Measurements from ENCODE around the gene PHLPP2.
"Not testable (repeated sequence)": the region's sequence is repeated elsewhere in the genome, so short reads cannot be mapped to it uniquely, and the experiment has no call there.

The PHLPP2 gene

GRCh38 chr16:71693164-71693563 lies 31.3 kb downstream of the PHLPP2 start:
- Mint-ChIP-seq H3K4me3 (no peak overlapping the region), H3K9me3 (no peaks in the 10 kb centered on the region), H3K4me1 (no peaks in the 10 kb centered on the region), H3K27ac (no peak overlapping the region), H3K36me3 (peaks cover 31% of the 10 kb centered on the region)
- ATAC-seq (no peak), DNase-seq (ENCODE audit: low spot score in 2 of 2) (no peak)

- DNase-seq (ENCODE audit: low spot score in 2 of 2) (no peak), ATAC-seq (no peak)
- no peak overlapping the region for H3K4me3 Mint-ChIP-seq
- peaks cover 47% of the 10 kb centered on the region for H3K36me3 Mint-ChIP-seq
- no peaks in the 10 kb centered on the region for H3K9me3 Mint-ChIP-seq
- no peaks in the 10 kb centered on the region for H3K4me1 Mint-ChIP-seq
- no peak overlapping the region for H3K27ac Mint-ChIP-seq
These were observed 34.6 kb downstream of the PHLPP2 start for GRCh38 chr16:71689901-71690300.

- H3K4me3 Mint-ChIP-seq, result no peak overlapping the region
- DNase-seq (ENCODE audit: low spot score in 2 of 2) (no peak), ATAC-seq (no peak)
- no peaks in the 10 kb centered on the region for H3K4me1 Mint-ChIP-seq
- H3K9me3 Mint-ChIP-seq, result no peaks in the 10 kb centered on the region
- H3K36me3 Mint-ChIP-seq, result peaks cover 61% of the 10 kb centered on the region
- no peak overlapping the region for H3K27ac Mint-ChIP-seq
These were observed 36.6 kb downstream of the PHLPP2 start for GRCh38 chr16:71687861-71688260.

GRCh38 chr16:71684280-71684679 lies 40.2 kb downstream of the PHLPP2 start:
- not testable (repeated sequence) for DNase-seq (ENCODE audit: low spot score in 2 of 2); ATAC-seq; H3K9me3 Mint-ChIP-seq; H3K27ac Mint-ChIP-seq; H3K4me3 Mint-ChIP-seq; H3K4me1 Mint-ChIP-seq
- peaks cover 63% of the 10 kb centered on the region for H3K36me3 Mint-ChIP-seq

- no peak for DNase-seq (ENCODE audit: low spot score in 2 of 2)
- H3K36me3 Mint-ChIP-seq, result peaks cover 66% of the 10 kb centered on the region
- no peak overlapping the region for H3K4me3 Mint-ChIP-seq
- H3K9me3 Mint-ChIP-seq, result no peaks in the 10 kb centered on the region
- no peak overlapping the region for H3K27ac Mint-ChIP-seq
- no peaks in the 10 kb centered on the region for H3K4me1 Mint-ChIP-seq
- ATAC-seq, result no peak
These were observed 43.1 kb downstream of the PHLPP2 start for GRCh38 chr16:71681360-71681759.

- peaks cover 59% of the 10 kb centered on the region for H3K36me3 Mint-ChIP-seq
- DNase-seq (ENCODE audit: low spot score in 2 of 2) (no peak), ATAC-seq (no peak)
- no peak overlapping the region for H3K27ac Mint-ChIP-seq
- no peak overlapping the region for H3K4me3 Mint-ChIP-seq
- no peaks in the 10 kb centered on the region for H3K4me1 Mint-ChIP-seq
- H3K9me3 Mint-ChIP-seq, result no peaks in the 10 kb centered on the region
These were observed 48.3 kb downstream of the PHLPP2 start for GRCh38 chr16:71676236-71676635.

GRCh38 chr16:71675380-71675779 lies 49.1 kb downstream of the PHLPP2 start:
- Mint-ChIP-seq H3K36me3 (peaks cover 58% of the 10 kb centered on the region), H3K4me3 (no peak overlapping the region)
- ATAC-seq, result no peak

GRCh38 chr16:71674229-71674628 lies 50.3 kb downstream of the PHLPP2 start:
- no peaks in the 10 kb centered on the region for H3K9me3 Mint-ChIP-seq
- no peak overlapping the region for H3K4me3 Mint-ChIP-seq
- no peak for ATAC-seq
- peaks cover 63% of the 10 kb centered on the region for H3K36me3 Mint-ChIP-seq
- no peaks in the 10 kb centered on the region for H3K4me1 Mint-ChIP-seq
- DNase-seq (ENCODE audit: low spot score in 2 of 2), result no peak
- H3K27ac Mint-ChIP-seq, result no peak overlapping the region

More at GRCh38 chr16:71675380-71675779, 49.1 kb downstream of the PHLPP2 start:
- Mint-ChIP-seq H3K27ac (no peak overlapping the region), H3K4me1 (no peaks in the 10 kb centered on the region), H3K9me3 (no peaks in the 10 kb centered on the region)
- no peak for DNase-seq (ENCODE audit: low spot score in 2 of 2)

GRCh38 chr16:71673582-71673973 lies 50.9 kb downstream of the PHLPP2 start:
- peaks cover 63% of the 10 kb centered on the region for H3K36me3 Mint-ChIP-seq

GRCh38 chr16:71672803-71673581 lies 51.5 kb downstream of the PHLPP2 start:
- DNase-seq (ENCODE audit: low spot score in 2 of 2), result no peak
- Mint-ChIP-seq H3K4me1 (no peaks in the 10 kb centered on the region), H3K9me3 (no peaks in the 10 kb centered on the region), H3K27ac (no peak overlapping the region), H3K4me3 (no peak overlapping the region), H3K36me3 (peaks cover 64% of the 10 kb centered on the region)
- ATAC-seq, result peak; percentile 68

More at GRCh38 chr16:71673582-71673973, 50.9 kb downstream of the PHLPP2 start:
- no peak overlapping the region for H3K27ac Mint-ChIP-seq
- DNase-seq (ENCODE audit: low spot score in 2 of 2), result no peak
- no peak overlapping the region for H3K4me3 Mint-ChIP-seq
- ATAC-seq, result no peak
- H3K9me3 Mint-ChIP-seq, result no peaks in the 10 kb centered on the region
- H3K4me1 Mint-ChIP-seq, result no peaks in the 10 kb centered on the region

GRCh38 chr16:71672125-71672524 lies 52.4 kb downstream of the PHLPP2 start:
- no peak for DNase-seq (ENCODE audit: low spot score in 2 of 2)
- H3K27ac Mint-ChIP-seq, result no peak overlapping the region

GRCh38 chr16:71671165-71671564 lies 53.3 kb downstream of the PHLPP2 start:
- H3K4me3 Mint-ChIP-seq, result no peak overlapping the region
- H3K36me3 Mint-ChIP-seq, result peaks cover 64% of the 10 kb centered on the region
- H3K4me1 Mint-ChIP-seq, result no peaks in the 10 kb centered on the region
- H3K9me3 Mint-ChIP-seq, result no peaks in the 10 kb centered on the region
- H3K27ac Mint-ChIP-seq, result no peak overlapping the region
- DNase-seq (ENCODE audit: low spot score in 2 of 2) (no peak), ATAC-seq (no peak)

More at GRCh38 chr16:71672125-71672524, 52.4 kb downstream of the PHLPP2 start:
- Mint-ChIP-seq H3K9me3 (no peaks in the 10 kb centered on the region), H3K4me3 (no peak overlapping the region), H3K4me1 (no peaks in the 10 kb centered on the region), H3K36me3 (peaks cover 64% of the 10 kb centered on the region)
- no peak for ATAC-seq

- H3K4me1 Mint-ChIP-seq, result no peaks in the 10 kb centered on the region
- H3K36me3 Mint-ChIP-seq, result peaks cover 69% of the 10 kb centered on the region
- ATAC-seq (no peak), DNase-seq (ENCODE audit: low spot score in 2 of 2) (no peak)
- H3K27ac Mint-ChIP-seq, result no peak overlapping the region
- H3K9me3 Mint-ChIP-seq, result no peaks in the 10 kb centered on the region
- no peak overlapping the region for H3K4me3 Mint-ChIP-seq
These were observed 54.0 kb downstream of the PHLPP2 start for GRCh38 chr16:71670537-71670936.

GRCh38 chr16:71669926-71670536 lies 54.5 kb downstream of the PHLPP2 start:
- Mint-ChIP-seq H3K4me3 (no peak overlapping the region), H3K9me3 (no peaks in the 10 kb centered on the region), H3K27ac (no peak overlapping the region), H3K36me3 (peaks cover 74% of the 10 kb centered on the region), H3K4me1 (no peaks in the 10 kb centered on the region)
- no peak for ATAC-seq
- DNase-seq (ENCODE audit: low spot score in 2 of 2), result no peak

- DNase-seq (ENCODE audit: low spot score in 2 of 2), result no peak
- Mint-ChIP-seq H3K4me1 (no peaks in the 10 kb centered on the region), H3K9me3 (no peaks in the 10 kb centered on the region), H3K27ac (no peak overlapping the region), H3K4me3 (no peak overlapping the region), H3K36me3 (peaks cover 88% of the 10 kb centered on the region)
- no peak for ATAC-seq
These were observed 57.4 kb downstream of the PHLPP2 start for GRCh38 chr16:71666928-71667707.

Measured in stimulated activated effector memory CD8-positive, alpha-beta T cell treated with anti-CD3 and anti-CD28 coated beads, Interleukin-12 subunit alpha, Interleukin-12 subunit beta, amount 100 ng/mL, for 72 hours (primary cell).